A549 (cell line): ENCODE results near the gene BCL2L2. TPM values are rescaled to one million over a fixed set of nuclear protein-coding genes. Genes with fewer than 3 reads are reported as not detected.

Experiments used
- ATAC-seq, 2 experiments: fragments of 200-7000 bp in 1 of 2; fragments of >200 bp in 1 of 2; cut with Nextera tagmentation in 1 of 2; cut with Tn5 transposase in 1 of 2; 3 replicates each; pipeline versions ENCODE4 v1.8.0 to v1.9.1; 2018 to 2020; ENCODE audit warnings: mild to moderate bottlenecking in 1 of 2, moderate library complexity in 1 of 2
- CTCF ChIA-PET: fragments of 300-600 bp; sonication (Branson Sonifier 250); formaldehyde crosslinking; extraction: SDS; loops from one replicate; lab custom pipeline; 2021; ENCODE audit warnings: antibody characterized with exemption, inconsistent platforms; lab: Yijun Ruan, JAX
- POLR2A ChIA-PET: fragments of 350-600 bp; formaldehyde crosslinking; extraction: SDS; loops from one replicate; lab custom pipeline; 2021; ENCODE audit warnings: antibody characterized with exemption, inconsistent platforms; lab: Yijun Ruan, JAX
- DNase-seq, 2 experiments: peaks; one replicate each; pipeline versions ENCODE4 v3.0.0 to v3.0.0-alpha.2; 2011 to 2016; ENCODE audit warnings: low read depth in 1 of 2, low spot score in 1 of 2
- FAIRE-seq: peaks from 2 replicates; lab custom pipeline; 2011; peaks lifted over from hg19 to GRCh38; lab: Jason Lieb, UNC
- H3K27ac ChIP-seq, 2 experiments: fragments of >200 bp; sonication (Bioruptor Twin); formaldehyde crosslinking; 3 replicates each; pipeline ENCODE4 v1.5.1; 2016 to 2017
- H3K4me1 ChIP-seq: fragments of >200 bp; sonication (Bioruptor Twin); formaldehyde crosslinking; 3 replicates; pipeline ENCODE4 v1.6.1; 2016
- H3K4me2 ChIP-seq: fragments of >200 bp; sonication (Bioruptor Twin); formaldehyde crosslinking; 3 replicates; pipeline ENCODE4 v1.6.1; 2016
- H3K4me3 ChIP-seq: fragments of >200 bp; sonication (Bioruptor Twin); formaldehyde crosslinking; 3 replicates; pipeline ENCODE4 v1.5.1; 2016
- H3K9me3 ChIP-seq: fragments of >200 bp; sonication (Bioruptor Twin); formaldehyde crosslinking; 3 replicates; pipeline ENCODE4 v1.6.1; 2016
- CBX2 ChIP-seq: fragments of 200-600 bp; sonication (generic); IDR thresholded peaks from 2 replicates; pipeline ENCODE4 v1.6.1; 2016; ENCODE audit warnings: low read depth, mild to moderate bottlenecking, borderline replicate concordance
- CHD2 ChIP-seq: fragments of 150-350 bp; IDR thresholded peaks from 2 replicates; pipeline ENCODE4 v1.6.1; 2014; ENCODE audit warnings: low read length; ENCODE audit not compliant: partially characterized antibody
- E2F6 ChIP-seq: IDR thresholded peaks from 2 replicates; pipeline ENCODE4 v1.6.1; 2012; ENCODE audit warnings: low read depth, borderline replicate concordance
- EHF ChIP-seq: fragments of 250-450 bp; sonication (Bioruptor Pico); IDR thresholded peaks from 2 replicates; pipeline ENCODE4 v1.5.0; 2020; ENCODE audit warnings: mild to moderate bottlenecking
- ELK1 ChIP-seq: fragments of 150-350 bp; IDR thresholded peaks from 2 replicates; pipeline ENCODE4 v1.6.1; 2014; ENCODE audit warnings: low read depth, mild to moderate bottlenecking, low read length
- HMGXB4 ChIP-seq: fragments of 250-450 bp; sonication (Bioruptor Pico); IDR thresholded peaks from 2 replicates; pipeline ENCODE4 v1.5.0; 2021; ENCODE audit warnings: mild to moderate bottlenecking, moderate library complexity, borderline replicate concordance
- KDM5A ChIP-seq: fragments of 200-600 bp; sonication (generic); IDR thresholded peaks from 2 replicates; pipeline ENCODE4 v1.6.1; 2016; ENCODE audit warnings: antibody characterized with exemption, mild to moderate bottlenecking
- MAX ChIP-seq: IDR thresholded peaks from 2 replicates; pipeline ENCODE4 v1.6.1; 2012
- NFE2L2 ChIP-seq: fragments of 150-350 bp; conservative IDR thresholded peaks from 2 replicates; pipeline ENCODE4 v1.6.1; 2014; ENCODE audit warnings: low read length
- NPAS2 ChIP-seq: fragments of 250-450 bp; sonication (Bioruptor Pico); IDR thresholded peaks from 2 replicates; pipeline ENCODE4 v1.8.0; 2022; ENCODE audit warnings: mild to moderate bottlenecking, moderate library complexity, borderline replicate concordance
- NR3C1 ChIP-seq: fragments of >200 bp; sonication (Bioruptor Twin); formaldehyde crosslinking; IDR thresholded peaks from 3 replicates; pipeline ENCODE4 v1.6.1; 2017
- PBX3 ChIP-seq: IDR thresholded peaks from 2 replicates; pipeline ENCODE4 v1.6.1; 2012
- RAD21 ChIP-seq, 2 experiments: fragments of >200 bp in 1 of 2; sonication (Bioruptor Twin) in 1 of 2; formaldehyde crosslinking in 1 of 2; IDR thresholded peaks in 1 of 2; conservative IDR thresholded peaks in 1 of 2; 2 replicates in 1 of 2; 3 replicates in 1 of 2; pipeline ENCODE4 v1.6.1; 2012 to 2018; ENCODE audit warnings: inconsistent platforms in 1 of 2
- RARB ChIP-seq: fragments of 250-450 bp; sonication (Bioruptor Pico); IDR thresholded peaks from 2 replicates; pipeline ENCODE4 v1.8.0; 2021; ENCODE audit warnings: mild to moderate bottlenecking, moderate library complexity
- RFX5 ChIP-seq: fragments of 450-650 bp; IDR thresholded peaks from 2 replicates; pipeline ENCODE4 v1.7.1; 2014; ENCODE audit warnings: antibody characterized with exemption, mild to moderate bottlenecking, moderate library complexity
- USF2 ChIP-seq: fragments of 450-650 bp; IDR thresholded peaks from 2 replicates; pipeline ENCODE4 v1.6.1; 2014; ENCODE audit warnings: antibody characterized with exemption
- ZFP36 ChIP-seq: fragments of 450-650 bp; IDR thresholded peaks from 2 replicates; pipeline ENCODE4 v1.6.1; 2014; ENCODE audit warnings: borderline replicate concordance; ENCODE audit not compliant: partially characterized antibody
- WGBS: methylation state at CpG from one replicate; pipeline ENCODE4 v1.1.6; 2017; ENCODE audit errors: missing lambda C conversion rate; 5-methylcytosine and 5-hydroxymethylcytosine counted together
- polyA plus RNA-seq, 4 experiments: library from polyadenylated mRNA; depleted of rRNA in 3 of 4; stranded (reverse); fragments of >200 nt; fragmentation: RNase III in 1 of 4; extraction: RNeasy Plus Mini Kit Qiagen cat#74134 plus additional on column Dnase treatment in 1 of 4; gene quantifications; 2 replicates in 3 of 4; 3 replicates in 1 of 4; pipeline ENCODE4 v1.2.3, GENCODE V29; 2011 to 2017

Gene BCL2L2
- polyA plus RNA-seq, 2 of the 4 experiments (the other 2 are of a cell fraction), result 17.8 to 25.4 TPM

- FAIRE-seq (no peak), DNase-seq (no peak), ATAC-seq (no peak)
- no peak overlapping the region for H3K4me2 ChIP-seq
- CTCF ChIA-PET, result interaction anchor here (1.0 to 14.2 kb wide), 2 partner anchors 17 to 160 kb away, joined by 3 to 161 read pairs; partner anchors contain the start of gene PPP1R3E
- POLR2A ChIA-PET, result no interaction called here
- no peak overlapping the region for H3K27ac ChIP-seq
- H3K4me1 ChIP-seq, result peaks cover 18% of the 10 kb centered on the region
- no peaks in the 10 kb centered on the region for H3K9me3 ChIP-seq
- TF ChIP-seq USF2 (no peak), CHD2 (no peak), EHF (CRISPR knock-in tag) (no peak), NPAS2 (CRISPR knock-in tag) (no peak), E2F6 (no peak), RFX5 (no peak), MAX (no peak), RARB (CRISPR knock-in tag) (no peak), KDM5A (no peak)
- WGBS, result 93% methylated on average over 6 of the region's 6 CpGs
- H3K4me3 ChIP-seq, result no peak overlapping the region
Measured at GRCh38 chr14:23281247-23281646, 25.4 kb upstream of the BCL2L2 start.

GRCh38 chr14:23284654-23285529 is 21.7 kb upstream of the BCL2L2 start:
- H3K4me1 ChIP-seq, result peaks cover 23% of the 10 kb centered on the region
- FAIRE-seq, result no peak
- peak overlapping the region; percentile 95 for H3K27ac ChIP-seq
- no peak for TF ChIP-seq ZFP36
- no peak for TF ChIP-seq NFE2L2
- no peak for TF ChIP-seq CBX2
- TF ChIP-seq HMGXB4 (CRISPR knock-in tag), result no peak
- TF ChIP-seq NR3C1, result no peak
- TF ChIP-seq RARB (CRISPR knock-in tag), result no peak
- TF ChIP-seq ELK1, result no peak
- TF ChIP-seq CHD2, result no peak
- TF ChIP-seq NPAS2 (CRISPR knock-in tag), result no peak
- TF ChIP-seq RAD21 (conservative IDR thresholded peaks at IDR 0.05 in 1 of 2, IDR thresholded peaks at IDR 0.05 in 1 of 2), result no peak
- no peak for TF ChIP-seq PBX3
- TF ChIP-seq RFX5, result no peak
- no peak for ATAC-seq
- 58% methylated on average over 6 of the region's 9 CpGs for WGBS
- peak overlapping the region; percentile 73 for H3K4me2 ChIP-seq
- peak overlapping the region; percentile 96 for H3K4me3 ChIP-seq
- ChIA-PET POLR2A (interaction anchor here (0.6 to 2.5 kb wide), 4 partner anchors 11 to 139 kb away, joined by 4 to 15 read pairs (median 8); partner anchors contain the start of genes BCL2L2 and PABPN1), CTCF (interaction anchor here (1.0 to 14.2 kb wide), 3 partner anchors 13 to 278 kb away, joined by 3 to 161 read pairs (median 4); partner anchors contain the start of gene PPP1R3E)
- DNase-seq, result no peak
- H3K9me3 ChIP-seq, result no peaks in the 10 kb centered on the region
